ENCODE measurements around the gene TCTN2.
A peak's percentile ranks its signal among the peaks of the same experiment; 100 is the strongest.

The TCTN2 gene

GRCh38 chr12:123690191-123690840 lies 19.4 kb downstream of the TCTN2 start:
- DNase-seq, result no peak

- no peak for DNase-seq
Measured at GRCh38 chr12:123696207-123696606, 25.3 kb downstream of the TCTN2 start.

- DNase-seq, result no peak
Measured at GRCh38 chr12:123696646-123697045, 25.7 kb downstream of the TCTN2 start.

- no peak for DNase-seq
Measured at GRCh38 chr12:123705935-123706334, 35.0 kb downstream of the TCTN2 start.

DNA sequence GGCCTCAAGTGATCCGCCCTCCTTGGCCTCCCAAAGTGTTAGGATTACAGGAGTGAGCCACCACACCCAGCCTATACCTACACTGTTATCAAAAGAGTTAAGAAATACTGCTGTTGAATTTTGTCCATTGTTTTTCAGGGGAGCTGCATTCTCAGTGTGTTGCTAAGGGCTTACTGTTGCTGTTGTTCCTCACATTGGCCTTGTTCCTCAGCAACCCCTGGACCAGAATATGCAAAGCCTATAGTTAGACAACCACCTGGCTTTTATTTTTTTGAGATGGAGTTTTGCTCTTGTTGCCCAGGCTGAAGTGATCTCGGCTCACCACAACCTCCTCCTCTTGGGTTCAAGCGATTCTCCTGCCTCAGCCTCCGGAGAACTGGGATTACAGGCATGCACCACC lies 36.6 kb downstream of the TCTN2 start:
- DNase-seq, result no peak

DNA sequence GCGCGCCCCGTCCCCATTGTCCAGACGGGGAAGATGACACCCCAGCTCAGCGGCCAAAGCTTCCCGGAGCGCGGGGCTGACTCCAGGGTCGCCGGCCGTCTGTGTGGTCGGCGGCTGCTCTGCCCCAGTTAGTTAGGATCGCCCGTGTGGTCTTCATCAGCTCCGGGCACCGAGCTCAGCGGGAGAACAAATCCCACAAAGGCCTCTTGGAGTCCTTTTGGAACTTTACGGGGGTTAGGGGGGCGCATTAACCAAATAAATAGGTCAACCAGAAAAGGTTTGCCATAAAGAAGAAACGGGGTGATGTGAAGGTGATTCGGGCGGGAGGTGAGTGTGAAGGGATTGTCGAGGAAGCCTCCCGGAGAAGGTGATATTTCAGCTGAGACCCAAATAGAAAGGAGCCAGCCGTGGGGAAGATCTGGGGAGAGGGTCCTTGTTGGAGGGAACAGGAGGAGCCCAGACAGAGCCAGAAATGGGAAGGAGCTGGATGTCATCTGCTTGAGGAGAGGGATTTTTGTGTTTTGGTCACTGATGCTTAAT lies 41.9 kb downstream of the TCTN2 start:
- no peak for DNase-seq

DNA sequence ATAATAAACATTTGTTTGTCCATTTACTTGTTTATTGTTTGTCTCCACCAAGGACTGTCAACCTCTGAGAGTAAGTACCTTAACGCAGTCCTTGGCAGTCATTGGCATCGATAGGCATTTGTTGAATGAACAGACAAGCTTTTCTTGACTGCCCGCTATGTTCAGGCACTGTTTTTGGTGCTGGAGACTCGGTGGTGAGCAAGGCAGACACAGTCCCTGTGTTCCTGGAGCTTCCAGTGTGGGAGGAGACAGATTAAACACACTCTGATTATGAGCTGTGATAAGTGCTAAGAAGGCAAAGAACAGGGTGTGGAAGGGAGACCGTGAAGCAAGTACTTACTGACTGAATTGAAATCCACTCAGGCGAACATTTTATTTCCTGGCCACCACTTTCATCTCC lies 42.5 kb downstream of the TCTN2 start:
- no peak for DNase-seq

GRCh38 chr12:123713823-123714585 lies 43.1 kb downstream of the TCTN2 start:
- no peak for DNase-seq

- DNase-seq, result peak in 1 of 2 experiments; percentile 14
Measured at GRCh38 chr12:123715195-123715594, 44.3 kb downstream of the TCTN2 start.

- no peak for DNase-seq
Measured at GRCh38 chr12:123717350-123717749, 46.4 kb downstream of the TCTN2 start.

DNA sequence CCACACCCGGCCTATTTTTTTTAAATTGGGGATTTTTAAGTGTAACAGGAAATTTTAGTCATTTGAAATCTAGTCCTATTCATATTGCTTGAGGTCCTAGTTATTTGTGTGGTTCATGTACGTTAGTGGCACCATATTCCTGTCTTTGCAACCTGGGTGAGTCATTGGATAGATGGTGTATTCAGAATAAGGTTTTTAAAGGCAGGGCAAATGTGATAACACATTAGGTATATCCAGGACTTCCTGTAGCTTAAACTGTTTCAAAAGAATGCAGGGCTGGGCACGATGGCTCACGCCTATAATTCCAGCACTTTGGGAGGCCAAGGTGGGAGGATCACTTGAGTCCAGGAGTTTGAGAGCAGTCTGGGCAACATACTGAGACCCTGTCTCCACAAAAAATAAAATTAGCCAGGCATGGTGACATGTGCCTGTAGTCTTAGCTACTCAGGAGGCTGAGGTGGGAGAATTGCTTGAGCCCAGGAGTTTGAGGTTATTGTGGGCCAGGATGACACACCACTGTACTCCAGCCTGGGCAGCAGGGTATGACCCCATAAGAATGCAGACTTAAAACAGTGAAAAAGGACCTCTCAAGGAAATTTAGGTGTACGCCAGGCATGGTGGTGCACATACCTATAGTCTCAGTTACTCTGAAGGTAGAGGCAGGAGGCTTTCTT lies 49.4 kb downstream of the TCTN2 start:
- DNase-seq, result no peak

- DNase-seq, result no peak
Measured at GRCh38 chr12:123721245-123721644, 50.3 kb downstream of the TCTN2 start.

DNA sequence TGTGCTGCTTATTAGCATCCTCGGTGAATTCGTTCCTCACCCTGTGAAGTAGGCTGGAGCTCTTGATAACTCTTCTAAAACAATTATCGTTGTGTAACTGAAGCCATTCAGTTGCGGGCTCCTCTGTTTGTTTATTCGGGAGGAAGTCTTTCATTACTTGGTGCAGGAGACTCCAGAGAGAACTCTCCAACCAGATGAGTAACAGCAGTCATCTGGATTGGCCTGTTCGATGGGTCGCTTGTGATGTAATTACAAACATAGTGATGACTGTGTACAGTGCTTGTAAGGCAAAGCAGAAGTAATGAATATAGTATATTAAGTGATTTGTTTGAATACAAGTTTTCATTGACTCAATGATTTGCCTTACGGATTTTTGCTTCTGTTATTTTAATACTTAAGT lies 52.1 kb downstream of the TCTN2 start:
- no peak for DNase-seq

- no peak for DNase-seq
Measured at GRCh38 chr12:123723765-123724164, 52.9 kb downstream of the TCTN2 start.

DNA sequence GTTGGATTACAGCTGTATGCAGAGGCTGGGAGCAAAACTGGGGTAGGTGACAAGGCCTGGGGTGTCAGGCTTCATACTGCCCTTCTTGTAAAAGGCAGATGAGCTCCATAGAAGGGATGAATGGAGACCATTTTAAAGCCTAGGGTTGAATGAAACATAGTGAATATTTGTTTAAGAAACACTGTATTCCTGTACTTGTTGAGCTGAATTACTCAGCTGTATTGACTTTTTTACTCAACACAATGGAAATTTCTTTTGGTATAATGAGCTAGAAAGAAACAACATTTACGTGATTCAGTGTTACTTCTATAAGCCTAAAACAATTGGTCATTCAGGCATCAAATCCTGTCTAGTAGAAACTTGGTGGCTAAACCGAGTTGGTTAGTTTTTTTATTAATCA lies 55.3 kb downstream of the TCTN2 start:
- no peak for DNase-seq

DNA sequence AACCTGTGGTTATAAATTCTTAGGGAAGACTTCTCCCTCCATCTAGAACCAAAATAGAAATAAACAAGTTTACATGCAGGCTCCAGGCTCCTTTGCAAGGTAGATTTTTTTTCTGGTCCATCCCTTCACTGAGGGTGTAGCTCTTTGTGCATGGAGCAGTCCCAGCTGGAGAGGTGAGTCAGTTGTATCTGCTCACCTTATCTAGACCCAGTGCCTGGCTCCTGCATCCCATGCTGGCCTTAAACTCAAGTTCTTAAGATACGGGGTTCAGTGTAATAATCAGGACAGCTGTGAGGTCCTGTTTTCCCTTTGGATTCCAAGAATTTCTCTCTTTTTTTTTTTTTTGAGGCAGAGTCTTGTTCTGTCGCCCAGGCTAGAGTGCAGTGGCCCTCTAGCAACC lies 56.0 kb downstream of the TCTN2 start:
- no peak for DNase-seq

DNA sequence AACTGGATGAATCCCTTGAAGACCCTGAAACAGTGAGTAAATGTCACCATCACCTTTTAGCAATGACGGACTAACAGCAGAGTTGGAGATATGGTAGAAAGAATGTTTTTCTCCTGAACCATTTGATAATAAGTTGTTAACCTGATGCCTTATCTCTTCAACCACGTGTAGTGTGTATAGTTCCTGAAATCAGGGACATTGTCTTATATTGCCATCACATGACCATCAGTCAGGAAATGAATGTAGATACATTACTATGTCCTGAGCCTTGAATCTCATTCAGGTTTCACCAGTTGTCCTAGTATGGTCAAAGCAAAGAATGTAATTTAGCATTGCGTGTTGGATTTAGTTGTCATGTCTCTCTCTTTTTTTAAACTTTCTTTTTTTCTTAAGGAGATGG lies 57.0 kb downstream of the TCTN2 start:
- DNase-seq, result no peak

DNA sequence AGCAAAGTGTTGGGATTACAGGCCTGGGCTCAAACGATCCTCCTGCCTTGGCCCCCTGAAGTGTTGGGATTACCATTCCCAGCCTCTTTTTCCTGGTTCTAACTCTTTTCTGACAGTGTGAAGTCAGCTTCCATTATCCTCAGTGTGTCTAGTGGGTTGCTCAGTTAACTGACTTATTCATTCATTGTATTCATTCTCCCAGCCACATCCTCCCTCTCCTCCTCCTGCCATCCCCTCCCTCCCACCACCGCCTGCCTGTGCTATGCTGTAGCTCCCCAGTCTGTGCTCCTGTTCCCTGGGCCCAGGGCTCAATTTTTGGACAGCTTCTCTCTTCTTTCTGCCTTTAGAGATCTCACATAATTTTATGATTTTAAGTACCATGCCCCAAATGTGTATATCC lies 60.7 kb downstream of the TCTN2 start:
- DNase-seq, result no peak

- DNase-seq, result no peak
Measured at GRCh38 chr12:123732251-123732650, 61.3 kb downstream of the TCTN2 start.

DNA sequence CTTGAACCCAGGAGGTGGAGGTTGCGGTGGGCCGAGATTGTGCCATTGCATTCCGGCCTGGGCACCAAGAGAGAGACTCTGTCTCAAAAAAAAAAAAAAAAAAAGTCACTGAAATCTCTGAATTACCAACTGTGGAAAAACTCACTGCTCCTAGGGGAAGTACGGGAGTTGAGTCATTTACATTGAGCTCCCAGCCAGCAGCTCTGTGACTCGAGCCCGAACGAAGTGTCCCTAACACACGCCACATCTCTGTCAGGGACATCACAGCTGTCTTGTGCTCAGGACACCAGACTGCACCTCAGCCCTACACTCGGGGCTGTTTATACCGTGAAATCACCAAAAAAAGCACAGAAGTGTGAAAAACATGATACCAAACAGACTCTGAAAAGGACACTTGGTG lies 62.3 kb downstream of the TCTN2 start:
- no peak for DNase-seq

- no peak for DNase-seq
Measured at GRCh38 chr12:123734268-123734667, 63.4 kb downstream of the TCTN2 start.

DNA sequence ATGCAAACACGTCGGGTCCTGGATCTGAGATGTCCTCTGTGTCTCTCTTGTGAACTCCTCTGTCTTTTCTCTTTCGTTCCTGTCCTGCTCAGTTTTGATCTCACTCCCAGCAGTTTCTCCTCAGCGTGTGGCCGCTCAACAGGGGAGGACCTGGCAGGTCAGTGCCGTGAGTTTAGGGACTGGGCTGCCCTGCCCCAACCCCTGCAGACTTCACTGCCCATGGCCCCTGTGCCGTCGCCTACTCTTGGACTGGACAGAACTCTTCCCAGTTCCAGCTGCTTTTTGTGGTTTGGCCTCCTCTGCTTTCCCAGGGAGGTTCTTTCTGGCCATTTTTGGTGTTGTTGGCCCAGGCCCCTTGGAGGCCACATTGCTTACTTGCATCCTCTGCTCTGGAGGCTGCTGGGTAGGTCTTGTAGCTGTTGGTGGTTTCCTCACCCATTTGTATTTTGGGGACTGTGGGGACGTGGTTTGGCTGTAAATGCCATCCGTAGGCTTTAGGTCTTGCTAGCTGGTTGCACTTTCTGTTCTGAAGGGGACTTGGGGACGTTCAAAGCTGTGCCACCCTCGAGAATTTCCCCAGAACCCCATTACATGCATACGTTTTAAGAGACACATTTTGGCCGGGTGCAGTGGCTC lies 71.1 kb downstream of the TCTN2 start:
- peak in 1 of 2 experiments; percentile 12 for DNase-seq

GRCh38 chr12:123743002-123743401 lies 72.1 kb downstream of the TCTN2 start:
- DNase-seq, result peak; percentile 88 to 89

Measured in Kasumi-1 (cell line).